ENCODE results near the gene SYT7.

GRCh38 chr11:61560751-61561150, 20.1 kb downstream of the SYT7 start:
- TF ChIP-seq CTCF (IDR thresholded peaks at IDR 0.05) (no peak), EP300 (IDR thresholded peaks at IDR 0.05) (no peak)

Measured in esophagus muscularis mucosa (tissue), 3 donors.